HepG2 (cell line): ENCODE measurements around the gene GRIK3. TPM values are rescaled to one million over a fixed set of nuclear protein-coding genes. Genes with fewer than 3 reads are reported as not detected.

Experiments used
- ATAC-seq: fragments of 200-7000 bp; cut with Tn5 transposase; 3 replicates; pipeline ENCODE4 v1.9.1; 2020; ENCODE audit warnings: mild to moderate bottlenecking, moderate library complexity
- BruUV-seq: library from RNA; stranded (reverse); fragments of 400-500 nt; replicated peaks from 2 replicates; lab custom pipeline; 2021; lab: Mats Ljungman, UMichigan
- CTCF ChIA-PET: fragments of 300-600 bp; formaldehyde crosslinking; extraction: SDS; loops from one replicate; lab custom pipeline; 2021; ENCODE audit warnings: low total read pairs, inconsistent platforms, low intra/inter-chr PET ratio; lab: Yijun Ruan, JAX
- POLR2A ChIA-PET: fragments of 350-600 bp; sonication (Branson Sonifier 250); formaldehyde crosslinking; loops from one replicate; lab custom pipeline; 2020; ENCODE audit warnings: antibody characterized with exemption, inconsistent platforms; lab: Yijun Ruan, JAX
- DNase-seq: peaks from one replicate; pipeline ENCODE4 v3.0.0-alpha.2; 2015; ENCODE audit warnings: low spot score
- FAIRE-seq: peaks from 3 replicates; lab custom pipeline; 2011; peaks lifted over from hg19 to GRCh38; lab: Jason Lieb, UNC
- H2AFZ ChIP-seq: one replicate; pipeline ENCODE4 v1.6.1; 2011; ENCODE audit warnings: low read length, inconsistent platforms
- H3K27ac ChIP-seq: fragments of 300-600 bp; 3 replicates; pipeline ENCODE4 v1.8.0; 2011; ENCODE audit warnings: mixed run types, mild to moderate bottlenecking, mixed read lengths, low read length, inconsistent platforms; ENCODE audit not compliant: insufficient read depth; ENCODE audit errors: extremely low read length
- H3K27me3 ChIP-seq, 2 experiments: fragments of 200-600 bp in 1 of 2; 2 replicates in 1 of 2; 3 replicates in 1 of 2; pipeline versions ENCODE4 v1.6.0 to v1.8.0; 2011; ENCODE audit warnings: low read length in 2 of 2, mild to moderate bottlenecking in 2 of 2, moderate library complexity in 2 of 2, inconsistent platforms in 1 of 2; ENCODE audit not compliant: insufficient read depth in 2 of 2, control insufficient read depth in 1 of 2
- H3K36me3 ChIP-seq, 2 experiments: fragments of 200-600 bp in 1 of 2; replicated peaks in 1 of 2; 2 replicates in 1 of 2; 3 replicates in 1 of 2; pipeline versions ENCODE4 v1.5.1 to v1.8.0; 2011; ENCODE audit warnings: low read length in 2 of 2, inconsistent platforms in 1 of 2; ENCODE audit not compliant: insufficient read depth in 2 of 2, control insufficient read depth in 1 of 2
- H3K4me1 ChIP-seq: 2 replicates; pipeline ENCODE4 v1.5.1; 2012; ENCODE audit warnings: low read length, inconsistent platforms; ENCODE audit not compliant: insufficient read depth
- H3K4me2 ChIP-seq: 2 replicates; pipeline ENCODE4 v1.6.0; 2011; ENCODE audit warnings: low read depth, low read length, inconsistent platforms
- H3K4me3 ChIP-seq, 3 experiments: fragments of 200-600 bp in 1 of 3; sonication (generic), shearing (Covaris generic) in 1 of 3; replicated peaks in 1 of 3; 2 replicates each; pipeline ENCODE4 v1.5.1; 2011 to 2016; ENCODE audit warnings: low read length in 3 of 3, inconsistent platforms in 2 of 3, low read depth in 2 of 3, mild to moderate bottlenecking in 2 of 3, control low read depth in 1 of 3, mixed read lengths in 1 of 3; ENCODE audit not compliant: insufficient read depth in 1 of 3
- H3K79me2 ChIP-seq: one replicate; pipeline ENCODE4 v1.6.1; 2011; ENCODE audit warnings: low read length, inconsistent platforms; ENCODE audit not compliant: insufficient read depth
- H3K9ac ChIP-seq: 2 replicates; pipeline ENCODE4 v1.6.0; 2011; ENCODE audit warnings: mild to moderate bottlenecking, low read depth, low read length, inconsistent platforms; ENCODE audit not compliant: insufficient read depth
- H3K9me3 ChIP-seq: 2 replicates; pipeline ENCODE4 v1.5.1; 2012; ENCODE audit warnings: mild to moderate bottlenecking, low read length
- H4K20me1 ChIP-seq: 2 replicates; pipeline ENCODE4 v1.6.0; 2011; ENCODE audit warnings: inconsistent platforms, mild to moderate bottlenecking, low read length, moderate library complexity; ENCODE audit not compliant: insufficient read depth
- FOXP1 ChIP-seq, 2 experiments: fragments of 450-650 bp in 1 of 2; IDR thresholded peaks; 2 replicates each; pipeline ENCODE4 v1.6.1; 2017 to 2018; ENCODE audit warnings: antibody characterized with exemption in 1 of 2
- HIC2 ChIP-seq: sonication (generic); formaldehyde crosslinking; IDR thresholded peaks from 2 replicates; pipeline ENCODE4 v1.9.0; 2022; ENCODE audit warnings: low read depth, missing genetic modification reagents
- ZMYM3 ChIP-seq: sonication (generic); formaldehyde crosslinking; IDR thresholded peaks from 2 replicates; pipeline ENCODE4 v1.5.1; 2020; ENCODE audit warnings: mild to moderate bottlenecking, missing genetic modification reagents
- ZNF12 ChIP-seq: sonication (generic); formaldehyde crosslinking; IDR thresholded peaks from 2 replicates; pipeline ENCODE4 v1.5.0; 2020; ENCODE audit warnings: missing genetic modification reagents
- ZNF160 ChIP-seq: sonication (generic); formaldehyde crosslinking; IDR thresholded peaks from 2 replicates; pipeline ENCODE4 v1.8.0; 2022; ENCODE audit warnings: mild to moderate bottlenecking, inconsistent platforms, missing genetic modification reagents
- WGBS: methylation state at CpG from one replicate; pipeline ENCODE4 v1.1.6; 2017; ENCODE audit warnings: low lambda C conversion rate; 5-methylcytosine and 5-hydroxymethylcytosine counted together
- in situ Hi-C: cut with HindIII; loops from 2 replicates; pipeline ENCODE4 v1.10.0; 2017; ENCODE audit warnings: low pct_unique_long_range_greater_than_20kb; ENCODE audit not compliant: extremely low pct_ligation_motif_present
- intact Hi-C: fragments of 100-400 bp; cut with micrococcal nuclease; formaldehyde crosslinking; loops from one replicate; pipeline ENCODE4 v1.10.0; 2022; ENCODE audit not compliant: unreplicated experiment
- polyA plus RNA-seq, 8 experiments: library from polyadenylated mRNA; depleted of rRNA in 3 of 8; stranded (reverse) in 7 of 8; unstranded in 1 of 8; fragments of >200 nt; fragmentation: Illumina TruSeq in 4 of 8; extraction: Trizol in 4 of 8; gene quantifications; 2 replicates each; pipeline versions ENCODE4 v1.2.1 to v1.2.3, GENCODE V29; 2011 to 2016; ENCODE audit warnings: low read depth in 4 of 8, missing spikeins in 1 of 8, mixed read lengths in 1 of 8; ENCODE audit not compliant: insufficient read depth in 1 of 8
- total RNA-seq, 5 experiments: library from RNA; depleted of rRNA; stranded (reverse); fragments of >200 nt; fragmentation: Illumina TruSeq; extraction: Trizol; gene quantifications; 2 replicates each; pipeline ENCODE4 v1.2.3, GENCODE V29; 2016; ENCODE audit warnings: low read depth in 1 of 5
- TF ChIP-seq, protein P1 (sequence below): sonication (generic); formaldehyde crosslinking; IDR thresholded peaks from 2 replicates; pipeline ENCODE4 v1.4.0; 2020; ENCODE audit warnings: missing genetic modification reagents, low read depth, mild to moderate bottlenecking, borderline replicate concordance
- TF ChIP-seq, protein P2 (sequence below), 2 experiments: sonication (generic) in 1 of 2; formaldehyde crosslinking in 1 of 2; IDR thresholded peaks; 2 replicates each; pipeline versions ENCODE4 v1.4.0 to v1.6.1; 2018 to 2020; ENCODE audit warnings: missing genetic modification reagents in 2 of 2, borderline replicate concordance in 1 of 2, low read depth in 1 of 2, mild to moderate bottlenecking in 1 of 2, missing biosample characterization in 1 of 2

GRIK3 gene
- total and polyA plus RNA-seq, 2 of the 13 experiments (the other 11 are each of a cell fraction or from before 2014, with no cell fraction given), result not detected

- H3K9ac ChIP-seq, result no peak overlapping the region
- H3K27ac ChIP-seq, result no peak overlapping the region
- TF ChIP-seq ZNF12 (no peak), ZMYM3 (CRISPR knock-in tag) (no peak), FOXP1 (IDR thresholded peaks at IDR 0.05) (no peak), FOXP1 (CRISPR knock-in tag; IDR thresholded peaks at IDR 0.05) (no peak), HIC2 (no peak), ZNF160 (no peak)
- TF ChIP-seq, protein P1, sequence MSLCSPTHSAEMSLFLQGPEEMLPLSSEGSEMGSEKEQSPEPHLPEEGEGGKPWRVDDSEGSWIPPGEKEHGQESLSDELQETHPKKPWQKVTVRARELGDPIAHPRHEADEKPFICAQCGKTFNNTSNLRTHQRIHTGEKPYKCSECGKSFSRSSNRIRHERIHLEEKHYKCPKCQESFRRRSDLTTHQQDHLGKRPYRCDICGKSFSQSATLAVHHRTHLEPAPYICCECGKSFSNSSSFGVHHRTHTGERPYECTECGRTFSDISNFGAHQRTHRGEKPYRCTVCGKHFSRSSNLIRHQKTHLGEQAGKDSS (CRISPR knock-in tag), result no peak
- TF ChIP-seq, protein P2, sequence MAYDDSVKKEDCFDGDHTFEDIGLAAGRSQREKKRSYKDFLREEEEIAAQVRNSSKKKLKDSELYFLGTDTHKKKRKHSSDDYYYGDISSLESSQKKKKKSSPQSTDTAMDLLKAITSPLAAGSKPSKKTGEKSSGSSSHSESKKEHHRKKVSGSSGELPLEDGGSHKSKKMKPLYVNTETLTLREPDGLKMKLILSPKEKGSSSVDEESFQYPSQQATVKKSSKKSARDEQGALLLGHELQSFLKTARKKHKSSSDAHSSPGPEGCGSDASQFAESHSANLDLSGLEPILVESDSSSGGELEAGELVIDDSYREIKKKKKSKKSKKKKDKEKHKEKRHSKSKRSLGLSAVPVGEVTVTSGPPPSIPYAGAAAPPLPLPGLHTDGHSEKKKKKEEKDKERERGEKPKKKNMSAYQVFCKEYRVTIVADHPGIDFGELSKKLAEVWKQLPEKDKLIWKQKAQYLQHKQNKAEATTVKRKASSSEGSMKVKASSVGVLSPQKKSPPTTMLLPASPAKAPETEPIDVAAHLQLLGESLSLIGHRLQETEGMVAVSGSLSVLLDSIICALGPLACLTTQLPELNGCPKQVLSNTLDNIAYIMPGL (CRISPR knock-in tag; IDR thresholded peaks at IDR 0.05; ENCODE audit: borderline replicate concordance in 1 of 2, low read depth in 1 of 2), result no peak
- no peak overlapping the region for H2AFZ ChIP-seq
- FAIRE-seq (no peak), ATAC-seq (no peak), DNase-seq (no peak)
- no peaks in the 10 kb centered on the region for H3K36me3 ChIP-seq
- H3K4me2 ChIP-seq, result no peak overlapping the region
- POLR2A ChIA-PET, result no interaction called here
- intact Hi-C loops, result no loop called here
- H3K79me2 ChIP-seq, result no peaks in the 10 kb centered on the region
- H3K4me1 ChIP-seq, result no peaks in the 10 kb centered on the region
- WGBS, result 0% methylated on average over 2 of the region's 2 CpGs
- H3K27me3 ChIP-seq, result peaks cover 3 to 9% of the 10 kb centered on the region in 2 experiments; a peak in 2 of 5 replicates
- no peaks in the 10 kb centered on the region for H3K9me3 ChIP-seq
- no peak overlapping the region for H3K4me3 ChIP-seq
- H4K20me1 ChIP-seq, result no peaks in the 10 kb centered on the region
- CTCF ChIA-PET, result no interaction called here
- in situ Hi-C loops, result loop anchor here (25.0 kb wide), 1 partner anchor 329 kb away; no protein-coding TSS in a partner anchor
- no TSS peak for BruUV-seq
Measured at GRCh38 chr1:37041483-37041882, 7.2 kb upstream of the GRIK3 start.
